T-cell (primary cell): ENCODE results near the gene NONO. TPM values are rescaled to one million over a fixed set of nuclear protein-coding genes. Genes with fewer than 3 reads are reported as not detected.

Experiments
- ATAC-seq, 4 experiments: fragments of 200-7000 bp in 3 of 4; fragments of 150-1000 bp in 1 of 4; cut with Tn5 transposase; replicated peaks in 1 of 4; 1 replicate in 3 of 4; 2 replicates in 1 of 4; pipeline ENCODE4 v1.10.0; 2021; ENCODE audit warnings: moderate library complexity in 3 of 4, mild to moderate bottlenecking in 2 of 4, moderate number of reproducible peaks in 1 of 4
- CTCF ChIA-PET, 2 donors: fragments of 300-600 bp; sonication (Branson Sonifier 250); formaldehyde crosslinking; loops; one replicate each; lab custom pipeline; 2022; ENCODE audit warnings: antibody characterized with exemption in 2 of 2; lab: Charles Lee
- POLR2A ChIA-PET, 2 donors: fragments of 300-600 bp; sonication (Branson Sonifier 250); formaldehyde crosslinking; loops; one replicate each; lab custom pipeline; 2022; ENCODE audit warnings: antibody characterized with exemption in 2 of 2; lab: Charles Lee
- DNase-seq, 35 experiments: peaks; one replicate each; pipeline versions ENCODE4 v3.0.0 to v3.0.0-alpha.2; 2013 to 2023
- H3K27ac ChIP-seq: one replicate; pipeline ENCODE4 v1.5.1; 2013; ENCODE audit warnings: low read length
- H3K27me3 ChIP-seq, 2 experiments: replicated peaks in 1 of 2; 1 replicate in 1 of 2; 2 replicates in 1 of 2; pipeline versions ENCODE4 v1.6.1 to v1.7.0; 2013; ENCODE audit warnings: low read length in 1 of 2, mixed read lengths in 1 of 2; ENCODE audit not compliant: control insufficient read depth in 2 of 2, insufficient read depth in 2 of 2; ENCODE audit errors: extremely low read depth in 1 of 2
- H3K36me3 ChIP-seq, 2 donors: 1 replicate in 1 of 2; 2 replicates in 1 of 2; pipeline versions ENCODE4 v1.6.1 to v1.7.0; 2013; ENCODE audit warnings: low read length in 1 of 2; ENCODE audit not compliant: control insufficient read depth in 2 of 2, insufficient read depth in 1 of 2; ENCODE audit errors: extremely low read depth in 1 of 2
- H3K4me1 ChIP-seq, 2 experiments: 1 replicate in 1 of 2; 2 replicates in 1 of 2; pipeline versions ENCODE4 v1.6.1 to v1.7.0; 2013; ENCODE audit warnings: low read length in 2 of 2, mixed read lengths in 1 of 2; ENCODE audit not compliant: insufficient read depth in 2 of 2, control insufficient read depth in 1 of 2; ENCODE audit errors: extremely low read depth in 1 of 2
- H3K4me3 ChIP-seq, 2 donors: 1 replicate in 1 of 2; 2 replicates in 1 of 2; pipeline versions ENCODE4 v1.5.1 to v1.7.0; 2013; ENCODE audit warnings: mild to moderate bottlenecking in 2 of 2, low read length in 1 of 2, moderate library complexity in 1 of 2; ENCODE audit not compliant: control insufficient read depth in 1 of 2; ENCODE audit errors: extremely low read depth in 1 of 2
- H3K9me3 ChIP-seq: 2 replicates; pipeline ENCODE4 v1.7.0; 2013
- H3K27ac Mint-ChIP-seq, 2 donors: one replicate each; pipeline ENCODE4 v1.8.0; 2020 to 2021; ENCODE audit warnings: mild to moderate bottlenecking in 2 of 2, mixed read lengths in 2 of 2
- H3K27me3 Mint-ChIP-seq, 2 donors: one replicate each; pipeline ENCODE4 v1.8.0; 2021 to 2022; ENCODE audit warnings: mixed read lengths in 2 of 2
- H3K36me3 Mint-ChIP-seq: one replicate; pipeline ENCODE4 v1.8.0; 2021; ENCODE audit warnings: mixed read lengths
- H3K4me1 Mint-ChIP-seq, 3 donors: one replicate each; pipeline ENCODE4 v1.8.0; 2020 to 2022; ENCODE audit warnings: mixed read lengths in 3 of 3, mild to moderate bottlenecking in 1 of 3
- H3K4me3 Mint-ChIP-seq, 3 donors: one replicate each; pipeline ENCODE4 v1.8.0; 2020 to 2022; ENCODE audit warnings: mild to moderate bottlenecking in 3 of 3, mixed read lengths in 3 of 3, moderate library complexity in 3 of 3
- H3K9me3 Mint-ChIP-seq, 3 donors: one replicate each; pipeline ENCODE4 v1.8.0; 2020 to 2022; ENCODE audit warnings: mixed read lengths in 3 of 3
- WGBS: methylation state at CpG from one replicate; pipeline ENCODE4 v1.1.5; 2013; ENCODE audit warnings: missing lambda C conversion rate; ENCODE audit not compliant: insufficient coverage; 5-methylcytosine and 5-hydroxymethylcytosine counted together
- total RNA-seq, 35 experiments: library from RNA in 6 of 35; stranded (reverse) in 6 of 35; fragments of 120-200 nt in 1 of 35; gene quantifications; one replicate each; pipeline versions ENCODE4 v1.2.1 to v1.2.4 and lab custom pipeline; 2013 to 2026

The NONO gene
- total RNA-seq, 5 donors from 2014 or later (not counting 1 experiment from before 2014, with no cell fraction given), result 322 to 419 (median 348) TPM

DNA sequence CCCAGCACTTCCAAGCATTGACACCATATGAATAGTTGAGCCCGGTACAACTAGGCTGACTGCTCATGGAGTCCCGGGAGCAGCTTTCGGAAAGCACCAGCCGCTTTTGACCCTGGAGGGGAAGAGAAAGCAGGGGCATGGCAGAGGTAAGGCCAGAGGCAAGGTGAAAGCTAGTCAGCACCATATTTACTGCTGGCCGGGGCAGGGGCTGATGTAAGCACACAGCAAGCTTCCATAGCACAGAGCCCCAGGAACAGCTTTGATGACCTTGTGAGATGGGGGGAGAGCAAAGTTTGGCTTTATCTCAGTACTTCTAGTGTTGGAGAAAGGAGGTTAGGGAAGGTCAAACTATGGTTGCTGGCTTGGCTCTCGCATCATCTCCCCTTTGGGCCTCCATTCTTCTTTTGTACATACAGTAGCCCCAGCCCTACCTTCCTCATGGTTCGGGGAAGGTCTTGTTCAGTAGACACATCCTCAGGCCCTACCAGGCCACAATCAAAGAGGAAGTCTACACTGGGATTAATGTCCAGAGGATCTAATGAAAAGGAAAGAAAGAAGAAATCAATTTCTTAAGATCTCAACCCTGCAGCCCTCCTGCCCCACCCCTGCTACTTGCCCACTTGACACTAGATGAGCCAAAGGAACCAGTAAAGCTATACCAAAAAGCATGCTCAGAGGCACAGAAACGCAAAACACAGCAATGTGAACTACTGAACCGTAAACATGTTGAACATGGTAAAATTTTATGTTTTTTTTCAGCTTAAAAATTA is 38.9 kb upstream of the NONO start:
- no peaks in the 10 kb centered on the region for H3K4me1 ChIP-seq
- H3K27ac ChIP-seq, result no peak overlapping the region
- POLR2A ChIA-PET, result interaction anchor here in 1 of 2 donors (0.6 kb wide), 1 partner anchor 22 kb away, joined by 3 read pairs; the partner anchor contains the start of gene GJB1
- no peak overlapping the region for H3K27ac Mint-ChIP-seq
- H3K4me3 Mint-ChIP-seq, result no peak overlapping the region
- peaks cover 53% of the 10 kb centered on the region for H3K36me3 Mint-ChIP-seq
- whole genome bisulfite sequencing, result 100% methylated on average over 2 of the region's 9 CpGs
- no peak overlapping the region for H3K4me3 ChIP-seq
- H3K9me3 Mint-ChIP-seq, result no peaks in the 10 kb centered on the region
- DNase-seq (no peak), ATAC-seq (no peak)
- CTCF ChIA-PET, result interaction anchor here in 1 of 2 donors (0.6 to 0.7 kb wide), 2 partner anchors 9 to 46 kb away, joined by 4 to 5 read pairs; partner anchors contain the start of gene ZMYM3
- H3K9me3 ChIP-seq, result no peaks in the 10 kb centered on the region
- H3K27me3 Mint-ChIP-seq, result peaks cover 0 to 3% of the 10 kb centered on the region in 2 donors
- H3K27me3 ChIP-seq, result no peaks in the 10 kb centered on the region
- peaks cover 8 to 66% of the 10 kb centered on the region in 2 donors for H3K36me3 ChIP-seq
- H3K4me1 Mint-ChIP-seq, result no peaks in the 10 kb centered on the region

- CTCF ChIA-PET, result interaction anchor here in 1 of 2 donors (0.7 kb wide), 1 partner anchor 9 kb away, joined by 4 read pairs; the partner anchor contains the start of gene ZMYM3
- H3K36me3 ChIP-seq, result peaks cover 8 to 69% of the 10 kb centered on the region in 2 donors
- H3K27ac ChIP-seq, result no peak overlapping the region
- ATAC-seq (no peak), DNase-seq (no peak)
- no peaks in the 10 kb centered on the region for H3K9me3 Mint-ChIP-seq
- no peaks in the 10 kb centered on the region for H3K4me1 Mint-ChIP-seq
- no peak overlapping the region for H3K27ac Mint-ChIP-seq
- no peak overlapping the region for H3K4me3 Mint-ChIP-seq
- H3K36me3 Mint-ChIP-seq, result peaks cover 52% of the 10 kb centered on the region
- no peak overlapping the region for H3K4me3 ChIP-seq
- peaks cover 0 to 3% of the 10 kb centered on the region in 2 donors for H3K27me3 Mint-ChIP-seq
- H3K27me3 ChIP-seq, result no peaks in the 10 kb centered on the region
- POLR2A ChIA-PET, result interaction anchor here in 1 of 2 donors (0.6 kb wide), 1 partner anchor 22 kb away, joined by 3 read pairs; the partner anchor contains the start of gene GJB1
- no peaks in the 10 kb centered on the region for H3K9me3 ChIP-seq
- WGBS, result 88% methylated on average over 1 of the region's 2 CpGs
- H3K4me1 ChIP-seq, result no peaks in the 10 kb centered on the region
Observed at GRCh38 chrX:71245159-71245558, 38.3 kb upstream of the NONO start.

DNA sequence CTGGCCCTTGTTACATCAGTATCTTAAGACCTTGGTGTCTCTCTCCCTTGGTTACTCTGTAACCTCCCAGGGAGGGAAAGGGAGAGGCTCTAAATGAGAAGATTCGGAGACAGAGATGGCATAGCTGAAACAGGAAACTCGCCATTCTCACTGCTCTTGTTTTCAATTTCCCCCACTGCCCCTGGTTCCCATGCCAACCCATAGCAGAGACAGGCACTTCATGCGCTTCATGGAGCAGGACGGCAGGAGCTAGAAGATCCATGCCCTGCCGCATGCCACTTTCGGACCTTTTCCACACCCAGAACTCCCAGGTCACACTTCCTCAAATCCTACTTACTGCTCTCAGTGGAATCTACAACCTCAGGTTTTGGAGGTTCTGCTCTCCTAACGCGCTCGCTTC is 32.6 kb upstream of the NONO start:
- Mint-ChIP-seq H3K4me3 (no peak overlapping the region), H3K27me3 (peaks cover 0 to 3% of the 10 kb centered on the region in 2 donors), H3K9me3 (no peaks in the 10 kb centered on the region), H3K4me1 (peaks cover 21 to 33% (median 25%) of the 10 kb centered on the region in 3 donors), H3K36me3 (peaks cover 11% of the 10 kb centered on the region), H3K27ac (peak overlapping the region; percentile 1 to 11)
- no peaks in the 10 kb centered on the region for H3K27me3 ChIP-seq
- ATAC-seq (no peak), DNase-seq (no peak)
- 97% methylated on average over 4 of the region's 9 CpGs for WGBS
- no peaks in the 10 kb centered on the region for H3K9me3 ChIP-seq
- H3K36me3 ChIP-seq, result peaks cover 0 to 34% of the 10 kb centered on the region in 2 donors
- ChIA-PET CTCF (no interaction called here), POLR2A (no interaction called here)
- no peak overlapping the region for H3K27ac ChIP-seq
- peaks cover 0 to 26% of the 10 kb centered on the region in 2 experiments for H3K4me1 ChIP-seq
- no peak overlapping the region for H3K4me3 ChIP-seq

DNA sequence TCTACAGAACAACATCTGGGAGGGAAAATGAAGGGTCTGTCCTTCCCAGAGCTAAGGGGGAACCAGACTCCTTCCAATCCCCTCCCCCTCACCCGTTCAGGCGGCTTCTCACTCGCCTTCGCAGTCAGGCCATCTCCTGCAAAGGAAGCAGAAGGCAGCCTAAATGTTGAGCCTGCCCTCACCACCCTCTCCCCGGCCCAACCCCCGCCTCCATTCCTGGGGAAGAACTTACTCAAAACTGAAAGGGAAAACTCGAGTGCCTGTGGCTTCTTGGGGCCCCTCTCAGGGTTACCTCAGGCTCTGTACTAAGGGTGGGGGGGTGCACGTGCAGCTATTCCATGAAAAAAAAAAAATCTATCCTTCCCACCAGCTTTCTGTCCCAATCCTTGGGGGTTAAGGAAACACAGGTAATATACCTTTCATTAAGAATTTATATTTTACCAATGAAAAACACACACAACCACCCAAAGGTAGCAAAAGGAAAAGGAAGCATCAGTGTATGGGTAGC is 31.9 kb upstream of the NONO start:
- peak overlapping the region in 1 of 2 donors; percentile 22 for H3K27ac Mint-ChIP-seq
- WGBS, result no CpG with 5 or more reads among the region's 8 CpGs
- DNase-seq (no peak), ATAC-seq (no peak)
- Histone ChIP-seq H3K4me3 (no peak overlapping the region), H3K9me3 (no peaks in the 10 kb centered on the region), H3K27me3 (no peaks in the 10 kb centered on the region), H3K4me1 (peaks cover 0 to 26% of the 10 kb centered on the region in 2 experiments), H3K36me3 (peaks cover 0 to 28% of the 10 kb centered on the region in 2 donors), H3K27ac (no peak overlapping the region)
- H3K9me3 Mint-ChIP-seq, result no peaks in the 10 kb centered on the region
- H3K27me3 Mint-ChIP-seq, result peaks cover 0 to 3% of the 10 kb centered on the region in 2 donors
- CTCF ChIA-PET, result interaction anchor here in 1 of 2 donors (0.6 kb wide), 1 partner anchor 32 kb away, joined by 3 read pairs; the partner anchor contains the start of gene NONO
- POLR2A ChIA-PET, result no interaction called here
- H3K36me3 Mint-ChIP-seq, result peaks cover 9% of the 10 kb centered on the region
- H3K4me3 Mint-ChIP-seq, result peak overlapping the region in 2 of 3 donors; percentile 89 to 92
- peaks cover 21 to 34% (median 26%) of the 10 kb centered on the region in 3 donors for H3K4me1 Mint-ChIP-seq

- no peak overlapping the region for H3K27ac Mint-ChIP-seq
- POLR2A ChIA-PET, result no interaction called here
- Histone ChIP-seq H3K4me3 (no peak overlapping the region), H3K9me3 (no peaks in the 10 kb centered on the region), H3K4me1 (peaks cover 0 to 26% of the 10 kb centered on the region in 2 experiments), H3K27me3 (no peaks in the 10 kb centered on the region), H3K27ac (no peak overlapping the region), H3K36me3 (peaks cover 0 to 22% of the 10 kb centered on the region in 2 donors)
- CTCF ChIA-PET, result no interaction called here
- no peaks in the 10 kb centered on the region for H3K27me3 Mint-ChIP-seq
- peaks cover 7% of the 10 kb centered on the region for H3K36me3 Mint-ChIP-seq
- H3K4me1 Mint-ChIP-seq, result peaks cover 21 to 34% (median 26%) of the 10 kb centered on the region in 3 donors
- peak overlapping the region; percentile 21 to 92 (median 89) for H3K4me3 Mint-ChIP-seq
- H3K9me3 Mint-ChIP-seq, result no peaks in the 10 kb centered on the region
- DNase-seq (no peak), ATAC-seq (no peak)
- no CpG with 5 or more reads among the region's 2 CpGs for WGBS
Observed at GRCh38 chrX:71252221-71252620, 31.2 kb upstream of the NONO start.
